GM12874 (cell line): Measurements from ENCODE around the gene BLVRB.

ENCODE experiments used
- TF ChIP-seq, protein P1 (sequence below): IDR thresholded peaks from 2 replicates; pipeline ENCODE4 v1.5.1; 2011; ENCODE audit warnings: low read depth, mild to moderate bottlenecking, control low read depth, low read length, moderate library complexity; ENCODE audit not compliant: insufficient read depth

Gene BLVRB

DNA sequence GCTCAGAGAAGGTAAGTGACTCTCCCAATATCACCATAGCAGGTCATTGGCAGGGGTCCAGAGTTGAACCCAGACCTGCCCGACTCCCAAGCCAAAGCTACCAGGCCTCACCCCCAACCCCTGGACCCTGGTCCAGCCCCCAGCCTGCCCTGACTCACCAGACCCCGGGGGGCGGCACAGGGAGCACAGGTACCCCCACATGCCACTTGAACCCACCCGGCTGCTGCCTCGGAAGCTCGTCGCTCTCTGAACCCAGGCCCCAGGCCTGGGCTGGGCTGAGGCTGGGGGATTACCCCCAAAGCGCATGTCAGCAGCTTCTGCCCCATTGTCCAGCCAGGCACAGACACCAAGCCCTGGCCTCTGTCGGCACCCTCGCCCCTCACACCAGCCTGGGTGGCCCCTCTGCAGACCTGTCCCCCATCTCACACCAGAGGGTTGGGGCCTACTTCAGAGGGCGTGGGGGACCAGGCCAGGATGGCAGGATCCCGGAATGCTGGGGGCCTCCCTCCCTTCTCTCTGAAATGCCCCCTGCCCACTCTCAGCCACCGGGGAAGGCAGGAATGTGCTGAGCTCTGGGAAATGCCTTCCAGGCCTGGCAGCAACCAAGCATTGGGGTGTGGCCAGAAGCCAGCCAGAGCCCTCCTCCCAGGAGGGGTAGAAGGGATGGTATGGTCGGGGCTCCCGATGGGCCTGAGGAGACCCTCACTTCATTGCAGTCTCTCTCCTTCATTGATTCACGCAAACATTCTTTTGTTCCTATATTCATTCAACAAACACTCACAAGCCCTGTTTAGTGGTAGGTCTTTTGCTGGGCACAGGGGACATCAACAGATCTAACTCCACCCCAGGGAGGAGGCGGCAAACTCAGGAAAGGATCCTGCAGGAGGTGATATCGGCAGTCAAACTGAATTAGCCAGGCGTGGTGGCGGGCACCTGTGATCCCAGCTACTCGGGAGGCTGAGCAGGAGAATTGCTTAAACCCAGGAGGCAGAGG is 50.7 kb downstream of the BLVRB start:
- TF ChIP-seq, protein P1, sequence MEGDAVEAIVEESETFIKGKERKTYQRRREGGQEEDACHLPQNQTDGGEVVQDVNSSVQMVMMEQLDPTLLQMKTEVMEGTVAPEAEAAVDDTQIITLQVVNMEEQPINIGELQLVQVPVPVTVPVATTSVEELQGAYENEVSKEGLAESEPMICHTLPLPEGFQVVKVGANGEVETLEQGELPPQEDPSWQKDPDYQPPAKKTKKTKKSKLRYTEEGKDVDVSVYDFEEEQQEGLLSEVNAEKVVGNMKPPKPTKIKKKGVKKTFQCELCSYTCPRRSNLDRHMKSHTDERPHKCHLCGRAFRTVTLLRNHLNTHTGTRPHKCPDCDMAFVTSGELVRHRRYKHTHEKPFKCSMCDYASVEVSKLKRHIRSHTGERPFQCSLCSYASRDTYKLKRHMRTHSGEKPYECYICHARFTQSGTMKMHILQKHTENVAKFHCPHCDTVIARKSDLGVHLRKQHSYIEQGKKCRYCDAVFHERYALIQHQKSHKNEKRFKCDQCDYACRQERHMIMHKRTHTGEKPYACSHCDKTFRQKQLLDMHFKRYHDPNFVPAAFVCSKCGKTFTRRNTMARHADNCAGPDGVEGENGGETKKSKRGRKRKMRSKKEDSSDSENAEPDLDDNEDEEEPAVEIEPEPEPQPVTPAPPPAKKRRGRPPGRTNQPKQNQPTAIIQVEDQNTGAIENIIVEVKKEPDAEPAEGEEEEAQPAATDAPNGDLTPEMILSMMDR, result no peak

DNA sequence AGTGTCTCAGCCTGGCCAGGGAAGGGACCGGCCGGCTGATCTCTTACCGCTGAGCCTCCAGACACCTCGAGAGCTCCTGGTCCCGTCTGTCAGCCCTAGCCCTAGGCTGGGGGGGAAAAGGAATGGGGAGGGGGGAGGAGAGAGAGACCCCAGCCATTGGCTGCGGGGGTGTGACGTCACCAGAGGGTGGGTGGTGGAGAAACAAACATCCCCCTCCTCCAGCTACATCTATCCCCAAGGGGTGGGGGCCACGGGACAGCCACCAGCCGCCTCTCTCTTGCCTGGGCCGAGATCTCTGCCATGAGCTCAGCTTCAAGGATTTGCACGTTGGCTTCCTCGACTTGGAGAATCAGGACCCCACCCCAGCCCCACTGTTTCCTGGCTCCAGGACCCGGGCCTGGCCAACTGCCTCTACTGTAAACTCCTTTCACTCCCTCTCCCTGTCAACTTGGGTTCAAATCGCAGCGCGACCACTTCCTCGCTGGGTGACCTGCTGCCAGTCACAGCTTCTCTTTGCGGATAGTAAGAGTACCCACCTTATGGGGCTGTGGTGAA is 52.2 kb downstream of the BLVRB start, which contains the start of gene PRX:
PRX (minus strand) TSS at position 88 of the 555 bp plus-strand sequence. CDS start 5,446 bp downstream, outside the sequence.
- TF ChIP-seq, protein P1, result no peak

GRCh38 chr19:40412866-40413265 is 52.7 kb downstream of the BLVRB start:
- TF ChIP-seq, protein P1, result no peak

- TF ChIP-seq, protein P1, result no peak
Observed at GRCh38 chr19:40411958-40412499, 53.5 kb downstream of the BLVRB start.

- TF ChIP-seq, protein P1, result no peak
Observed at GRCh38 chr19:40411125-40411842, 54.3 kb downstream of the BLVRB start.

DNA sequence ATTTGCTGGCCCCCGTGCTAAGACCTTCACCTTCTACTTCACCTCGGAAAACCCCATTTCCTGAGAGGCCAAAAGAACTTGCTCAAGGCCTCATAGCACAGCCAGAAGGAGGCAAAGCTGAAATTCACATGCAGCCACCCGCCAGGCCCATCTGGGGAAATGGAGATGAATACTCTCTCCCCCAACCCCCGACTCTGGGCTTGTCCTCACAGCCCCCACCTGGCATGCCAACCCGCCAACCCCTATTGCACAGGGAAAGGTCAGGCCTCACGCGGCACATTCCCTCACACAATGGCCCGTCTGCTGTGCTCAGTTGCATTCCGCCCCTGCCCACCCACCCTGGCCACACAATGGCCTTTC is 55.5 kb downstream of the BLVRB start:
- TF ChIP-seq, protein P1, result no peak
